ENCODE results near the gene FYB2.

Gene FYB2

DNA sequence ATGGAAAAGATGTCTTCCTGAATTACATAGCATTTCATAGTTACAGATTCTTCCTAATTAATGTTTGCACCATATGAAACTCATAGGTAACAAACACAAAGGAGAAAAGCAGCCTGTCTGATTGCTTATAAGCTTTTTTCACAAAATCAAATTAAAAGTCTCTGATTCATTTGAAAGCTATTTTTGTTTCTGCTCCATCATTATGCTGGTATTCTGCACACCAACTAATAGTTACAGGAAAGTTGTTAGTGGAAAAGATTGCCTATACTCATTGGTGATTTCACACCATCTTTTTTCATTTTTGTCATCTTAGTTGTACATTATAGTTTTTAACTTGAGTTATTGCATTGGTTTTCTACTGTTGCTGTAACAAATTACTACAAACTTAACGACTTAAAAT is 104.0 kb downstream of the FYB2 start:
- DNase-seq (ENCODE audit: low spot score in 2 of 2) (no peak), ATAC-seq (replicated peaks; ENCODE audit: extremely low read depth, poor library complexity, severe bottlenecking) (no peak)
- Mint-ChIP-seq H3K36me3 (ENCODE audit: insufficient read depth) (no peaks in the 10 kb centered on the region), H3K9me3 (no peaks in the 10 kb centered on the region), H3K27me3 (peaks cover 8% of the 10 kb centered on the region), H3K27ac (ENCODE audit: low read depth) (no peak overlapping the region), H3K4me1 (no peaks in the 10 kb centered on the region), H3K4me3 (no peak overlapping the region)

DNA sequence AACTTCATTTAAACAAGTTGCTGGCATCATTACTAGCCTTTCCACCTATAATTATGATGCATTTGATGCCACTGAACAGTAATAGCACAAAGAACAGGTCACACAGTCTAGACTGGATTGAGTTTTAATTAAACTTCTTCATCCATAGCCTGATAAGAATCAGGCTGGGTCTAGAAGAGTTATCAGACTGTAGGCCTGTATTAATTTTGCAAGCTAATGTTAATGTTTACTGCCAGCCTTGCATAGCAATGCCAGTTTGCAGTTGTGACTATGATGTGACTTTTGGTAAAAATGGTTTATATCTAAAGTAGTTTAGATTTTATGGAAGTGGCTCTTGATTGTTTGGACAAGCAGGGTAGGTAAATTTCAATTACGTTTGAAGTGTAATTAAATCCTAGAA is 106.1 kb downstream of the FYB2 start:
- DNase-seq (ENCODE audit: low spot score in 2 of 2) = no peak
- peaks cover 19% of the 10 kb centered on the region for H3K27me3 Mint-ChIP-seq
- H3K36me3 Mint-ChIP-seq (ENCODE audit: insufficient read depth) = no peaks in the 10 kb centered on the region
- no peaks in the 10 kb centered on the region for H3K9me3 Mint-ChIP-seq
- H3K27ac Mint-ChIP-seq (ENCODE audit: low read depth) = no peak overlapping the region
- no peak overlapping the region for H3K4me3 Mint-ChIP-seq
- no peaks in the 10 kb centered on the region for H3K4me1 Mint-ChIP-seq
- ATAC-seq (replicated peaks; ENCODE audit: extremely low read depth, poor library complexity, severe bottlenecking) = no peak

DNA sequence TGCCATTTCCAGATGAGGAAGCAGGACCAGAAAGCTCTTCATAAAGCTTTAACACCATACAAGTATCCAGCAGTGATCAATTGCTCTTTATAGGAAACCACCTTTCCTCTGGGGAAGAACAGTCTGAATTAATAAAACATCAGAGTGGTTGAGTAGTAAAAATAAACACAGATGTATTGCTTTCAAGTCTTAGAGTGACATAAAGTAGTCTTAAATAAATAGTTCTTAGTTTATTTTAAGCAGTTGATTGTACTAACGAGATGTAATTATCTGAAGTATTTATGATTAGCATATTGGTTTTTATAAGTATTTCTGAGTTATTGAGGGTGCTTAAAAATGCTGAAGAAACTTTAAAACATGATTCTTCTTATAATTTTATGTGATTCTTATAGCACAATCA is 107.1 kb downstream of the FYB2 start:
- ATAC-seq (replicated peaks; ENCODE audit: extremely low read depth, poor library complexity, severe bottlenecking) (no peak), DNase-seq (ENCODE audit: low spot score in 2 of 2) (no peak)
- no peaks in the 10 kb centered on the region for H3K36me3 Mint-ChIP-seq (ENCODE audit: insufficient read depth)
- H3K27ac Mint-ChIP-seq (ENCODE audit: low read depth) = no peak overlapping the region
- H3K4me3 Mint-ChIP-seq = no peak overlapping the region
- no peaks in the 10 kb centered on the region for H3K4me1 Mint-ChIP-seq
- H3K9me3 Mint-ChIP-seq = no peaks in the 10 kb centered on the region
- H3K27me3 Mint-ChIP-seq = peaks cover 22% of the 10 kb centered on the region

DNA sequence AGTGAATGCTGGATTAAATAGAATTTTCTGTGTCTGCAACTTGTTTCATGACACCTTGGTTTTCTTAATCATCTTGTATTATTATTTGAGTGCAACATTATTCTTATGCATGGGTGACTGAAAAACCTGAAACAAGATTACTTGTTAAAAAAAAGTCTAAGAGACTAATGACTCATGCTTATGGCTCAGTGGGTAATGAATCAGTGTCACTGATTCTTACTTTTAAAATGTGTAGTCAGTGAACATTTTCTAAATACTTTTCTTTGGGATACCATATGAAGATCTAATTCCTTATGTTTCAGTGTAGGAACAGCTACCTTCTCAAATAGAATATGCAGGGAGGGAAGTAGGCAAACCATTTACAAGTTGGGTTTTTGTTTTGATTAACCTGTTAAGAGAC is 108.6 kb downstream of the FYB2 start:
- peaks cover 25% of the 10 kb centered on the region for H3K27me3 Mint-ChIP-seq
- H3K9me3 Mint-ChIP-seq = no peaks in the 10 kb centered on the region
- ATAC-seq (replicated peaks; ENCODE audit: extremely low read depth, poor library complexity, severe bottlenecking) (no peak), DNase-seq (ENCODE audit: low spot score in 2 of 2) (no peak)
- H3K36me3 Mint-ChIP-seq (ENCODE audit: insufficient read depth) = no peaks in the 10 kb centered on the region
- H3K4me1 Mint-ChIP-seq = no peaks in the 10 kb centered on the region
- H3K4me3 Mint-ChIP-seq = no peak overlapping the region
- H3K27ac Mint-ChIP-seq (ENCODE audit: low read depth) = no peak overlapping the region

DNA sequence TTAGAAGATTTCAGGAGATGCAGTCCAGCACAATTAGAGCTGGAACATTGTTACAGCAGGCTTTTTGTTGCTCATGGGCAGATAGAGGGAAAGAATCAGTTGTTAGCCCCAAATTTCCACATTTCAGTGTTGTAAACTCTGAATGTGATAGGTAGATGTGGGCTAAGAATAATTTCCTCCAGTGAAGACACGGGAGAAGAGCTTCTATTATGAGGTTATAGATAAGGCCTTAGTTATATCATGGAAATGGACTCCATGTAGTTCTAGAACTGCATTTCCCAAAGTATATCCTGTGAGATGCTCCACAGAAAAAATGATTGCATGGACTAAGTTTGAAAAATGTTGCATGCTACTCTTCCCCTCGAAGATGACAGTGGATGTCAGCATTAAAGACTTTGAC is 109.2 kb downstream of the FYB2 start:
- H3K4me3 Mint-ChIP-seq = no peak overlapping the region
- no peaks in the 10 kb centered on the region for H3K36me3 Mint-ChIP-seq (ENCODE audit: insufficient read depth)
- ATAC-seq (replicated peaks; ENCODE audit: extremely low read depth, poor library complexity, severe bottlenecking) (no peak), DNase-seq (ENCODE audit: low spot score in 2 of 2) (no peak)
- no peak overlapping the region for H3K27ac Mint-ChIP-seq (ENCODE audit: low read depth)
- H3K4me1 Mint-ChIP-seq = no peaks in the 10 kb centered on the region
- peaks cover 25% of the 10 kb centered on the region for H3K27me3 Mint-ChIP-seq
- no peaks in the 10 kb centered on the region for H3K9me3 Mint-ChIP-seq

DNA sequence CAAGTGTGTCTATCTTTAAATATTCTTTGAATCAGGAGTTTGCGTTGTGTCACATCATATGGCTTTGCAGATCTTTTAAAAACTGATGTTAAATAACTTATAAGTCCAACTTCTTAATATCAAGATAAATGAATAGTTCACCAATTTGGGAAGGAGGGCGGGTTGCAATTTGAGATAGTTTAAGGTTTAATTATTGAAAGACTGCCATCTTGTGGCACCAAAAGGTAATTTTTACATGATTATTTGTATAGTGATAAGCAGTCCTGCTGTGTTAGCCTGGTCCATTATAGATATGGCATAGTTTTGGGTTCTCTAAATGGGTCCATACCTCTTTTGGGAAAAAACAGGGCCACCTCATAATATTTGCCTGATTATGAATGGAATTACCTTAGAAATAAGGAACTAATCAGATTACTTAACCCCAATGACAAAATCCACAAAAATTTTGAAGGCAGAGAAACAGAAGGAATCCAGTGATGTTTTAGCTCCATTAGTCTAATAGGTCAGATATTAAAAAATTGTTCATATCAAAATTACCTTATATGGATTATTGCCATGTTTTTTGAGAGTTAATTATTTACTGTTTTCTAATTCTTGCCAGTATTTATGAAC is 109.8 kb downstream of the FYB2 start:
- ATAC-seq (replicated peaks; ENCODE audit: extremely low read depth, poor library complexity, severe bottlenecking) (no peak), DNase-seq (ENCODE audit: low spot score in 2 of 2) (no peak)
- Mint-ChIP-seq H3K9me3 (no peaks in the 10 kb centered on the region), H3K27me3 (peaks cover 25% of the 10 kb centered on the region), H3K27ac (ENCODE audit: low read depth) (no peak overlapping the region), H3K36me3 (ENCODE audit: insufficient read depth) (no peaks in the 10 kb centered on the region), H3K4me1 (no peaks in the 10 kb centered on the region), H3K4me3 (no peak overlapping the region)

DNA sequence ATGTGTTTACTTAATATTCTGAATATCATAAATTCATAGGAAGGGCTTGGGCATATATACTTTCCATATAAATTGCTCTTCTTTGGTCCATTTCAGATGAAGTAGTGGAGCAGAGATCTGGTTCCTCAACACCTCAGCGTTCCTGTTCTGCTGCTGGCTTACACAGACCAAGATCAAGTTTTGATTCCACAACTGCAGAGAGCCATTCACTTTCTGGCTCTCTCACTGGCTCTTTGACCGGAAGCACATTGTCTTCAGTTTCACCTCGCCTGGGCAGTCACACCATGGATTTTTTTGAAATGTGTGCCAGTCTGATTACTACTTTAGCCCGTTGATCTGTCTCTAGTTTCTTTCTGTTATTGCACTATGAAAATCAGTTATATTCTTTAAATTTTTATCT is 111.8 kb downstream of the FYB2 start:
- no peak for DNase-seq (ENCODE audit: low spot score in 2 of 2)
- H3K27ac Mint-ChIP-seq (ENCODE audit: low read depth) = no peak overlapping the region

DNA sequence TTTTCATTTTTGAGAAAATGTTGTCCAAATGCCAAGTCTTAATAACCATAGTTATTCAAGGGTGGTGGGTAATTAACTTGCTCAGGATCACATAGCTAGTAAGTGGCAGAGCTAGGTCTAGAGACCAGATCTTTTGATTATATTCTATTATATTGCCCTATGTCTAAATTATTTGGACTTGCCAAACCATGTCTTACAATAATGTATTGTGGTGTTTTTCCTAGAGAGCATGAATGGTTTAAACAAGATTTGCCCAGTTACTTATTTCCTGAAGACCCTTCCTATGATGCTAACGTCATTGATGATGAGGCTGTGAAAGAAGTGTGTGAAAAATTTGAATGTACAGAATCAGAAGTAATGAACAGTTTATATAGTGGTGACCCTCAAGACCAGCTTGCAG is 115.5 kb downstream of the FYB2 start:
- H3K27ac Mint-ChIP-seq (ENCODE audit: low read depth) = no peak overlapping the region
- ATAC-seq (replicated peaks; ENCODE audit: extremely low read depth, poor library complexity, severe bottlenecking) (no peak), DNase-seq (ENCODE audit: low spot score in 2 of 2) (no peak)
- H3K4me3 Mint-ChIP-seq = no peak overlapping the region
- peaks cover 15% of the 10 kb centered on the region for H3K27me3 Mint-ChIP-seq
- H3K36me3 Mint-ChIP-seq (ENCODE audit: insufficient read depth) = no peaks in the 10 kb centered on the region
- no peaks in the 10 kb centered on the region for H3K4me1 Mint-ChIP-seq
- H3K9me3 Mint-ChIP-seq = no peaks in the 10 kb centered on the region

More for the DNA sequence above, 111.8 kb downstream of the FYB2 start:
- no peaks in the 10 kb centered on the region for H3K4me1 Mint-ChIP-seq
- no peaks in the 10 kb centered on the region for H3K9me3 Mint-ChIP-seq
- ATAC-seq (replicated peaks; ENCODE audit: extremely low read depth, poor library complexity, severe bottlenecking) = no peak
- peaks cover 25% of the 10 kb centered on the region for H3K27me3 Mint-ChIP-seq
- no peaks in the 10 kb centered on the region for H3K36me3 Mint-ChIP-seq (ENCODE audit: insufficient read depth)
- H3K4me3 Mint-ChIP-seq = no peak overlapping the region

DNA sequence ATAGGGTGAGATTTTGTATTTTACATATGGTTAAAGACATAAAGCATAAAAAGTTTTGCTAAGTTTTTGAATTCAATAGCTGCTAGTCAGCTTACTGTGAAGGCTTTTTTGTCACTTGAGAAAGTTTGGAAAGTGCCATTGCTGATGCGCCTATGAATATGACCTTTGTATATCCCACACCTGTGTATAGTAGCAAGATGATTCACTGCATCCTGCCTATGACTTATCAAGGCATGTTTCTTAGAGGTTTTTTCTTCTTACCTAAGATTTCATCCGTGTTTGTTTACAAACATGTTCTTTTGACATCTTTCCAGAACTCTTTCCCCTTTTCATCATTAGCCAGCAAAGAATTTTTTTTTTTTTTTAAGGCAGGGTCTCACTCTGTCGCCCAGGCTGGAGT is 122.5 kb downstream of the FYB2 start:
- DNase-seq (ENCODE audit: low spot score in 2 of 2) (no peak), ATAC-seq (replicated peaks; ENCODE audit: extremely low read depth, poor library complexity, severe bottlenecking) (no peak)
- no peak overlapping the region for H3K27ac Mint-ChIP-seq (ENCODE audit: low read depth)
- no peak overlapping the region for H3K4me3 Mint-ChIP-seq
- H3K27me3 Mint-ChIP-seq = peaks cover 9% of the 10 kb centered on the region
- no peaks in the 10 kb centered on the region for H3K36me3 Mint-ChIP-seq (ENCODE audit: insufficient read depth)
- no peaks in the 10 kb centered on the region for H3K4me1 Mint-ChIP-seq
- H3K9me3 Mint-ChIP-seq = no peaks in the 10 kb centered on the region

DNA sequence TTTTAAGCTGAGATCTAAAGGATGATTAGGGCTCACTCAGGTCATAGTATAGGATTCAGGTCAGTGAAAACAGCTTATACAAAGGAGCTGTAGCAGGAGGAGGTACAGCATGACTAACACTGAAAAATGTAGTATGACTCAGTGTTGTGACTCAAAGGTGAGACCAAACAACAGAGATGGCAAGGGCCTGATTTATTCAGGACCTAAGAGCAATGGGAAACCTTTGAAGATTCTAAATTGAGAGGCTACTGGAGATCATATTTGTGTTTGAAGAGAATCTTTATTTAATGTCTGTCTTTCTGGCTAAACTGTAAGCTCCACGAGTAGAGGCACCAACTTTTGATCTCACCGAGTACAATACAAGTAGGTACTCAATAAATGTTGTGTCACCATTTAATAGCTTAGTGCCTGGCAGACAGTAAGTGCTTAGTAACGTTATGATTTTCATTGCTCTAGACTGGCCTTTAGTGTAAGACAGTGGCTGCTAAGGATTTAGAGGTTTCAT is 130.6 kb downstream of the FYB2 start:
- Mint-ChIP-seq H3K27ac (ENCODE audit: low read depth) (no peak overlapping the region), H3K27me3 (no peaks in the 10 kb centered on the region), H3K4me3 (no peak overlapping the region), H3K4me1 (no peaks in the 10 kb centered on the region), H3K9me3 (no peaks in the 10 kb centered on the region), H3K36me3 (ENCODE audit: insufficient read depth) (no peaks in the 10 kb centered on the region)
- ATAC-seq (replicated peaks; ENCODE audit: extremely low read depth, poor library complexity, severe bottlenecking) (no peak), DNase-seq (ENCODE audit: low spot score in 2 of 2) (no peak)

DNA sequence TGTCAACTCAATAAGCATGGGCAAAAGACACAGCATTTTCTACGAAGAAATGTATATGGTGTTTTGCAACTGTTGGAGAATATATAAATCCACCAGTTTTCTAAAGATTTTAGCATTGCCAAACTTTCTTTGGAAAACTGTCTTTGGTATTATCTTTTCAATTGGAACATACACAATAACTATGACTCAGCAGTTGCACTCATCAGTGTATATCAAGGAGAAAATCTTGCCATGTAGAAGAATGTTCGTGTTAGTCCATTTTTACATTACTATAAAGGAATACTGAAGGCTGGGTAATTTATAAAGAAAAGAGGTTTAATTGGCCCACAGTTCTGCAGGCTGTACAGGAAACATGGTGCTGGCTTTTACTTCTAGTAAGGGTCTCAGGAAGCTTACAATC is 133.0 kb downstream of the FYB2 start:
- H3K36me3 Mint-ChIP-seq (ENCODE audit: insufficient read depth) = no peaks in the 10 kb centered on the region
- H3K4me3 Mint-ChIP-seq = no peak overlapping the region
- H3K27ac Mint-ChIP-seq (ENCODE audit: low read depth) = no peak overlapping the region
- H3K27me3 Mint-ChIP-seq = no peaks in the 10 kb centered on the region
- DNase-seq (ENCODE audit: low spot score in 2 of 2) (no peak), ATAC-seq (replicated peaks; ENCODE audit: extremely low read depth, poor library complexity, severe bottlenecking) (no peak)
- H3K4me1 Mint-ChIP-seq = no peaks in the 10 kb centered on the region
- no peaks in the 10 kb centered on the region for H3K9me3 Mint-ChIP-seq

DNA sequence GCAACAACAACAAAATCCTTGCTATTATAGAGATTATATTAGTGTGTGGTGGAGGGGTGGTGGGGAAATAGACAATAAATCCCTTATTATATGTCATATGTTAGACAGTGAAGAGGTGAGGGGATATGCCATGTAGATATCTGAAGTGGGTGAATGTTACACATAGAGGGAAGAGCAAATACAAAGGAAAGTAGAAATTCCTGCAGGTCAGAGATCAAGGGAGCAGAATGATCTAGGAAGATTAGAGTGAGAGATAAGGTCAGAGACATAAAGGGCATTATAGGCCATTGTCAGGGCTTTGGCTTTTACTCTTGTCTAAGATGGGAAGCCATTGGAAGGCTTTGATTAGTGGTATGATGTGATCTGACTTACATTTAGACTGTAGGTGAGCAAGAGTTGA is 135.6 kb downstream of the FYB2 start:
- no peak for DNase-seq (ENCODE audit: low spot score in 2 of 2)
- ATAC-seq (replicated peaks; ENCODE audit: extremely low read depth, poor library complexity, severe bottlenecking) = no peak
- Mint-ChIP-seq H3K4me3 (no peak overlapping the region), H3K27ac (ENCODE audit: low read depth) (no peak overlapping the region), H3K36me3 (ENCODE audit: insufficient read depth) (no peaks in the 10 kb centered on the region), H3K4me1 (no peaks in the 10 kb centered on the region), H3K9me3 (no peaks in the 10 kb centered on the region), H3K27me3 (no peaks in the 10 kb centered on the region)

DNA sequence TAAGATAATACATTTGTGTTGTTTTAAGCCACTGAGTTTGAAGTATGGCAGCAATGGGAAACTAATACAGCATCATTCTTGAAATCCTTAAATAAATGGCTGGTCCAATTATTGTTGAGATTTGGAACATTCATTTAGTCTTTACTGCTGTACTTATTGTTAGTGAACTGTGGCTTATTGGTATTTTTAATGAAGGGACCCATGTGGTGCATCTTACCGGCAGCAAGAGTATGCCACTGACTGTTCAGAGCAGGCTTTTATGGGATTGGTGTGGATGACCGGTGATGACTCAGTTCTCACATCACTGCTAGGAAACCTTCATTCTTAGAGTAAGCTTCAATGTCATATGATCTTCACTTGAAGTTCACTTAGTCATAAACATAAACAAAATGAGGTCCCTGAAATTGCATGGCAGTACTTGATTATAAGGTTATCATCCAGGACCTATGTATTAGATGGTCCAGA is 142.6 kb downstream of the FYB2 start:
- Mint-ChIP-seq H3K27me3 (peaks cover 12% of the 10 kb centered on the region), H3K9me3 (no peaks in the 10 kb centered on the region), H3K4me3 (no peak overlapping the region), H3K4me1 (no peaks in the 10 kb centered on the region), H3K36me3 (ENCODE audit: insufficient read depth) (no peaks in the 10 kb centered on the region), H3K27ac (ENCODE audit: low read depth) (no peak overlapping the region)
- ATAC-seq (replicated peaks; ENCODE audit: extremely low read depth, poor library complexity, severe bottlenecking) (no peak), DNase-seq (ENCODE audit: low spot score in 2 of 2) (no peak)

Data from central memory CD8-positive, alpha-beta T cell (primary cell).